HCT116 (cell line): Measurements from ENCODE around the gene SFXN5. TPM values are rescaled to one million over a fixed set of nuclear protein-coding genes. Genes with fewer than 3 reads are reported as not detected.

ENCODE experiments used
- ATAC-seq: fragments of 200-7000 bp; cut with Tn5 transposase; 2 replicates; pipeline ENCODE4 v1.9.1; 2020; ENCODE audit warnings: mild to moderate bottlenecking, moderate library complexity
- BruUV-seq: library from RNA; stranded (reverse); fragments of 400-500 nt; replicated peaks from 2 replicates; lab custom pipeline; 2021; lab: Mats Ljungman, UMichigan
- CTCF ChIA-PET: fragments of 300-600 bp; sonication (Branson Sonifier 250); formaldehyde crosslinking; loops from one replicate; lab custom pipeline; 2021; ENCODE audit warnings: antibody characterized with exemption; lab: Charles Lee
- POLR2A ChIA-PET: fragments of 300-600, 350-600 bp; sonication (Branson Sonifier 250); formaldehyde crosslinking; loops from one replicate; lab custom pipeline; 2021; ENCODE audit warnings: antibody characterized with exemption; lab: Charles Lee
- RAD21 ChIA-PET, 2 experiments: fragments of 300-600 bp; sonication (Branson Sonifier 250); formaldehyde crosslinking; loops; one replicate each; lab custom pipeline; 2023; ENCODE audit warnings: low total read pairs in 2 of 2; ENCODE audit not compliant: uncharacterized antibody in 2 of 2, unreplicated experiment in 2 of 2, low non-redundant PET in 1 of 2; lab: Charles Lee
- DNase-seq: peaks from one replicate; pipeline ENCODE4 v3.0.0-alpha.2; 2010; ENCODE audit warnings: low read depth, low spot score
- H2AFZ ChIP-seq: fragments of 200-600 bp; shearing (Covaris generic), sonication (generic); 2 replicates; pipeline ENCODE4 v1.6.1; 2017; ENCODE audit warnings: low read depth, mixed run types, mixed read lengths, antibody characterized with exemption, low read length; ENCODE audit not compliant: poor library complexity, severe bottlenecking
- H3K27ac ChIP-seq: 2 replicates; pipeline ENCODE4 v1.5.1; 2012; ENCODE audit warnings: low read depth, low read length
- H3K27me3 ChIP-seq: fragments of 200-600 bp; sonication (generic); 2 replicates; pipeline ENCODE4 v1.6.1; 2016; ENCODE audit warnings: mixed run types, low read length, mixed read lengths; ENCODE audit not compliant: insufficient read depth
- H3K36me3 ChIP-seq, 2 experiments: fragments of 200-500 bp in 1 of 2; fragments of 200-600 bp in 1 of 2; sonication (Bioruptor generic) in 1 of 2; sonication (generic) in 1 of 2; 2 replicates each; pipeline versions ENCODE4 v1.5.1 to v1.6.1; 2014 to 2016; ENCODE audit warnings: low read length in 2 of 2, inconsistent platforms in 1 of 2, mixed read lengths in 1 of 2, mixed run types in 1 of 2; ENCODE audit not compliant: insufficient read depth in 2 of 2, control insufficient read depth in 1 of 2
- H3K4me1 ChIP-seq, 2 experiments: fragments of 200-600 bp in 1 of 2; sonication (generic) in 1 of 2; 2 replicates each; pipeline versions ENCODE4 v1.5.1 to v1.6.1; 2012 to 2017; ENCODE audit warnings: low read length in 2 of 2, inconsistent platforms in 1 of 2, mild to moderate bottlenecking in 1 of 2, mixed read lengths in 1 of 2, mixed run types in 1 of 2, moderate library complexity in 1 of 2; ENCODE audit not compliant: insufficient read depth in 2 of 2, control insufficient read depth in 1 of 2
- H3K4me2 ChIP-seq: fragments of 200-600 bp; sonication (generic); 2 replicates; pipeline ENCODE4 v1.6.1; 2017; ENCODE audit warnings: mixed run types, low read length, mixed read lengths
- H3K4me3 ChIP-seq, 2 experiments: fragments of 200-600 bp in 1 of 2; sonication (generic) in 1 of 2; replicated peaks in 1 of 2; 2 replicates each; pipeline ENCODE4 v1.5.1; 2011 to 2016; ENCODE audit warnings: low read length in 2 of 2, control low read depth in 1 of 2, low read depth in 1 of 2, mild to moderate bottlenecking in 1 of 2, mixed read lengths in 1 of 2, mixed run types in 1 of 2
- H3K79me2 ChIP-seq: fragments of 200-600 bp; sonication (generic); 2 replicates; pipeline ENCODE4 v1.6.1; 2017; ENCODE audit warnings: mild to moderate bottlenecking, mixed run types, low read length, moderate library complexity, mixed read lengths; ENCODE audit not compliant: insufficient read depth
- H3K9ac ChIP-seq: fragments of 200-600 bp; sonication (generic); 2 replicates; pipeline ENCODE4 v1.6.1; 2016; ENCODE audit warnings: low read length, mixed read lengths
- H3K9me2 ChIP-seq: fragments of 200-600 bp; sonication (generic), shearing (Covaris generic); 2 replicates; pipeline ENCODE4 v1.6.1; 2017; ENCODE audit warnings: mixed run types, mild to moderate bottlenecking, moderate library complexity; ENCODE audit not compliant: insufficient read depth
- H3K9me3 ChIP-seq, 2 experiments: fragments of 200-500 bp in 1 of 2; fragments of 200-600 bp in 1 of 2; sonication (Bioruptor generic) in 1 of 2; sonication (generic) in 1 of 2; 2 replicates each; pipeline ENCODE4 v1.6.1; 2014 to 2017; ENCODE audit warnings: low read length in 2 of 2, mixed read lengths in 2 of 2, inconsistent platforms in 1 of 2, low read depth in 1 of 2, mild to moderate bottlenecking in 1 of 2, mixed run types in 1 of 2, moderate library complexity in 1 of 2; ENCODE audit not compliant: control insufficient read depth in 1 of 2, insufficient read depth in 1 of 2
- H4K20me1 ChIP-seq: fragments of 200-600 bp; sonication (generic), shearing (Covaris generic); 2 replicates; pipeline ENCODE4 v1.6.1; 2017; ENCODE audit warnings: mixed run types, mild to moderate bottlenecking, moderate library complexity; ENCODE audit not compliant: insufficient read depth
- ATF3 ChIP-seq: IDR thresholded peaks from 2 replicates; pipeline ENCODE4 v1.6.1; 2012
- CEBPB ChIP-seq: IDR thresholded peaks from 2 replicates; pipeline ENCODE4 v1.6.1; 2012; ENCODE audit warnings: low read depth
- EGR1 ChIP-seq: IDR thresholded peaks from 2 replicates; pipeline ENCODE4 v1.6.1; 2012; ENCODE audit warnings: low read depth
- MAX ChIP-seq: IDR thresholded peaks from 2 replicates; pipeline ENCODE4 v1.6.1; 2012
- POLR2AphosphoS5 ChIP-seq: IDR thresholded peaks from 2 replicates; pipeline ENCODE4 v1.6.1; 2011; ENCODE audit warnings: mild to moderate bottlenecking, low read depth, low read length, moderate library complexity
- RAD21 ChIP-seq: IDR thresholded peaks from 2 replicates; pipeline ENCODE4 v1.6.1; 2012; ENCODE audit warnings: low read depth, mild to moderate bottlenecking
- SP1 ChIP-seq: IDR thresholded peaks from 2 replicates; pipeline ENCODE4 v1.6.1; 2012; ENCODE audit warnings: low read depth
- TCF7L2 ChIP-seq: IDR thresholded peaks from 2 replicates; pipeline ENCODE4 v1.7.0; 2011; ENCODE audit warnings: borderline replicate concordance, inconsistent platforms; ENCODE audit not compliant: insufficient read depth, insufficient read length; ENCODE audit errors: extremely low read depth
- YY1 ChIP-seq: IDR thresholded peaks from 2 replicates; pipeline ENCODE4 v1.6.1; 2011; ENCODE audit warnings: low read length, low read depth, moderate library complexity, mild to moderate bottlenecking; ENCODE audit not compliant: insufficient replicate concordance; ENCODE audit errors: extremely low read depth
- ZBTB33 ChIP-seq: IDR thresholded peaks from 2 replicates; pipeline ENCODE4 v1.6.1; 2011; ENCODE audit warnings: mild to moderate bottlenecking, low read length, moderate library complexity; ENCODE audit not compliant: insufficient replicate concordance; ENCODE audit errors: extremely low read depth
- intact Hi-C: fragments of 100-400 bp; cut with micrococcal nuclease; formaldehyde crosslinking; loops from 2 replicates; pipeline ENCODE4 v1.10.0; 2022
- total RNA-seq: library from RNA; stranded (reverse); gene quantifications from one replicate; pipeline ENCODE4 v1.2.1, GENCODE V29; 2021; ENCODE audit not compliant: unreplicated experiment

SFXN5 gene
- total RNA-seq, 1 experiment from 2014 or later = 10.0 TPM

GRCh38 chr2:73089270-73090030 is 17.9 kb upstream of the SFXN5 start (continued):
- TF ChIP-seq MAX = no peak
- TF ChIP-seq RAD21 = no peak
- TF ChIP-seq, all 23 proteins: peak for 0

- DNase-seq (no peak), ATAC-seq (no peak)
- Histone ChIP-seq H3K4me3 (no peak overlapping the region), H3K9me3 (no peaks in the 10 kb centered on the region), H3K9me2 (no peaks in the 10 kb centered on the region), H3K9ac (no peak overlapping the region), H2AFZ (no peak overlapping the region), H3K36me3 (peaks cover 0 to 10% of the 10 kb centered on the region in 2 experiments; a peak in 2 of 4 replicates), H4K20me1 (peaks cover 3% of the 10 kb centered on the region; the same call in 1 of the 2 replicates), H3K79me2 (peaks cover 32% of the 10 kb centered on the region; the same call in 1 of the 2 replicates), H3K27ac (no peak overlapping the region), H3K4me1 (peaks cover 0 to 14% of the 10 kb centered on the region in 2 experiments; a peak in 2 of 4 replicates), H3K27me3 (no peaks in the 10 kb centered on the region)
- no TSS peak for BruUV-seq
- intact Hi-C loops = loop anchor here (5.0 kb wide), 1 partner anchor 89 kb away; no protein-coding TSS in a partner anchor
- ChIA-PET POLR2A (no interaction called here), RAD21 (no interaction called here), CTCF (interaction anchor here (2.0 to 2.3 kb wide), 2 partner anchors 68 to 89 kb away, joined by 6 to 9 read pairs; no protein-coding TSS in a partner anchor)
- TF ChIP-seq ATF3 = no peak
- TF ChIP-seq MAX = no peak
- no peak for TF ChIP-seq POLR2AphosphoS5
- no peak for TF ChIP-seq TCF7L2
- TF ChIP-seq CEBPB = no peak
- no peak for TF ChIP-seq YY1
- TF ChIP-seq ZBTB33 = no peak
- no peak for TF ChIP-seq EGR1
- no peak for TF ChIP-seq SP1
- TF ChIP-seq, all 23 proteins: peak for 0
- H3K4me2 ChIP-seq = no peak overlapping the region
These were observed 17.2 kb upstream of the SFXN5 start for GRCh38 chr2:73088703-73089102.
